HG02884 (cell line): ENCODE results near the gene STPG3.

Source experiments
- ATAC-seq: cut with Tn5 transposase; IDR thresholded peaks from one replicate; pipeline ENCODE4 v1.9.1; 2021; ENCODE audit warnings: mild to moderate bottlenecking, moderate library complexity; ENCODE audit not compliant: unreplicated experiment

STPG3 gene

GRCh38 chr9:137221506-137222111 lies 29.5 kb upstream of the STPG3 start:
- no peak for ATAC-seq

GRCh38 chr9:137222190-137223077 lies 28.7 kb upstream of the STPG3 start, which contains the start of gene RNF208:
RNF208 (minus strand) TSS chr9:137222240; CDS start chr9:137221212, 1,028 bp downstream.
- ATAC-seq, result no peak

GRCh38 chr9:137223078-137223970 lies 27.8 kb upstream of the STPG3 start:
- peak; percentile 70 for ATAC-seq

- ATAC-seq, result no peak
Measured at GRCh38 chr9:137224830-137225694, 26.0 kb upstream of the STPG3 start, which contains the start of gene CYSRT1. CYSRT1 (plus strand) TSS chr9:137225174; CDS start chr9:137225622, 448 bp downstream.

GRCh38 chr9:137225699-137226331 lies 25.3 kb upstream of the STPG3 start:
- no peak for ATAC-seq

GRCh38 chr9:137226338-137227053 lies 24.6 kb upstream of the STPG3 start:
- ATAC-seq, result no peak

- no peak for ATAC-seq
Measured at GRCh38 chr9:137227054-137227852, 23.8 kb upstream of the STPG3 start, which contains the start of gene RNF224. RNF224 (plus strand) TSS chr9:137227502; CDS start chr9:137228336, 834 bp downstream.

GRCh38 chr9:137227853-137228505 lies 23.1 kb upstream of the STPG3 start:
- no peak for ATAC-seq

GRCh38 chr9:137228506-137228967 lies 22.5 kb upstream of the STPG3 start:
- no peak for ATAC-seq

- ATAC-seq, result no peak
Measured at GRCh38 chr9:137228968-137229896, 21.9 kb upstream of the STPG3 start.

GRCh38 chr9:137229903-137230704 lies 21.0 kb upstream of the STPG3 start:
- no peak for ATAC-seq

GRCh38 chr9:137230705-137231371 lies 20.2 kb upstream of the STPG3 start, which contains the start of gene SLC34A3:
SLC34A3 (plus strand) TSS chr9:137230901; CDS start chr9:137231703, 802 bp downstream.
- no peak for ATAC-seq

GRCh38 chr9:137231372-137232039 lies 19.6 kb upstream of the STPG3 start:
- ATAC-seq, result no peak

GRCh38 chr9:137232101-137232500 lies 19.0 kb upstream of the STPG3 start:
- ATAC-seq, result no peak
